Osteoblast (primary cell): ENCODE measurements around the gene BAZ1B. TPM values are rescaled to one million over a fixed set of nuclear protein-coding genes. Genes with fewer than 3 reads are reported as not detected.

Experiments used
- DNase-seq: peaks from one replicate; pipeline ENCODE4 v3.0.0; 2011; ENCODE audit warnings: low spot score, mixed read lengths; ENCODE audit not compliant: insufficient read length; ENCODE audit errors: missing footprints
- H2AFZ ChIP-seq: 2 replicates; pipeline ENCODE4 v1.6.0; 2011; ENCODE audit warnings: mild to moderate bottlenecking, low read length
- H3K27ac ChIP-seq: 2 replicates; pipeline ENCODE4 v1.5.1; 2011; ENCODE audit warnings: mild to moderate bottlenecking, low read depth, low read length, moderate library complexity
- H3K27me3 ChIP-seq: 2 replicates; pipeline ENCODE4 v1.6.0; 2012; ENCODE audit warnings: mild to moderate bottlenecking, control low read depth, inconsistent platforms, low read length, moderate library complexity; ENCODE audit not compliant: insufficient read depth
- H3K36me3 ChIP-seq: 2 replicates; pipeline ENCODE4 v1.5.1; 2011; ENCODE audit warnings: mild to moderate bottlenecking, low read length, control low read depth, moderate library complexity; ENCODE audit not compliant: insufficient read depth
- H3K4me1 ChIP-seq: 2 replicates; pipeline ENCODE4 v1.5.1; 2011; ENCODE audit warnings: mild to moderate bottlenecking, low read length, control low read depth, moderate library complexity; ENCODE audit not compliant: insufficient read depth
- H3K4me2 ChIP-seq: 2 replicates; pipeline ENCODE4 v1.6.0; 2011; ENCODE audit warnings: mild to moderate bottlenecking, low read length; ENCODE audit not compliant: insufficient read depth
- H3K4me3 ChIP-seq: fragments of 200-600 bp; sonication (generic); 3 replicates; pipeline ENCODE4 v1.5.1; 2012; ENCODE audit warnings: mild to moderate bottlenecking, low read length, inconsistent platforms; ENCODE audit not compliant: insufficient read depth
- H3K79me2 ChIP-seq: 2 replicates; pipeline ENCODE4 v1.6.0; 2012; ENCODE audit warnings: mild to moderate bottlenecking, low read length, control low read depth, inconsistent platforms; ENCODE audit not compliant: insufficient read depth
- H3K9me3 ChIP-seq: 2 replicates; pipeline ENCODE4 v1.5.1; 2011; ENCODE audit warnings: low read depth, low read length, control low read depth
- H4K20me1 ChIP-seq: 2 replicates; pipeline ENCODE4 v1.6.0; 2012; ENCODE audit warnings: mild to moderate bottlenecking, low read length, control low read depth; ENCODE audit not compliant: insufficient read depth
- total RNA-seq: library from RNA; depleted of rRNA; stranded (reverse); fragments of >200 nt; gene quantifications from 2 replicates; pipeline ENCODE4 v1.2.3, GENCODE V29; 2012
- TF ChIP-seq, protein P1 (sequence below): IDR thresholded peaks from 2 replicates; pipeline ENCODE4 v1.5.1; 2011; ENCODE audit warnings: mild to moderate bottlenecking, low read depth, low read length, moderate library complexity; ENCODE audit errors: extremely low read depth

The BAZ1B gene
- total RNA-seq, 1 donor: 61.2 TPM

- Histone ChIP-seq H3K36me3 (peaks cover 75% of the 10 kb centered on the region), H3K79me2 (peaks cover 87% of the 10 kb centered on the region), H3K4me2 (no peak overlapping the region), H2AFZ (no peak overlapping the region), H3K9me3 (no peaks in the 10 kb centered on the region), H3K27ac (no peak overlapping the region), H3K27me3 (no peaks in the 10 kb centered on the region), H4K20me1 (peaks cover 24% of the 10 kb centered on the region), H3K4me1 (peaks cover 7% of the 10 kb centered on the region), H3K4me3 (no peak overlapping the region)
- no peak for DNase-seq
- TF ChIP-seq, protein P1, sequence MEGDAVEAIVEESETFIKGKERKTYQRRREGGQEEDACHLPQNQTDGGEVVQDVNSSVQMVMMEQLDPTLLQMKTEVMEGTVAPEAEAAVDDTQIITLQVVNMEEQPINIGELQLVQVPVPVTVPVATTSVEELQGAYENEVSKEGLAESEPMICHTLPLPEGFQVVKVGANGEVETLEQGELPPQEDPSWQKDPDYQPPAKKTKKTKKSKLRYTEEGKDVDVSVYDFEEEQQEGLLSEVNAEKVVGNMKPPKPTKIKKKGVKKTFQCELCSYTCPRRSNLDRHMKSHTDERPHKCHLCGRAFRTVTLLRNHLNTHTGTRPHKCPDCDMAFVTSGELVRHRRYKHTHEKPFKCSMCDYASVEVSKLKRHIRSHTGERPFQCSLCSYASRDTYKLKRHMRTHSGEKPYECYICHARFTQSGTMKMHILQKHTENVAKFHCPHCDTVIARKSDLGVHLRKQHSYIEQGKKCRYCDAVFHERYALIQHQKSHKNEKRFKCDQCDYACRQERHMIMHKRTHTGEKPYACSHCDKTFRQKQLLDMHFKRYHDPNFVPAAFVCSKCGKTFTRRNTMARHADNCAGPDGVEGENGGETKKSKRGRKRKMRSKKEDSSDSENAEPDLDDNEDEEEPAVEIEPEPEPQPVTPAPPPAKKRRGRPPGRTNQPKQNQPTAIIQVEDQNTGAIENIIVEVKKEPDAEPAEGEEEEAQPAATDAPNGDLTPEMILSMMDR: no peak
These were observed 14.5 kb downstream of the BAZ1B start for GRCh38 chr7:73507556-73507955.

DNA sequence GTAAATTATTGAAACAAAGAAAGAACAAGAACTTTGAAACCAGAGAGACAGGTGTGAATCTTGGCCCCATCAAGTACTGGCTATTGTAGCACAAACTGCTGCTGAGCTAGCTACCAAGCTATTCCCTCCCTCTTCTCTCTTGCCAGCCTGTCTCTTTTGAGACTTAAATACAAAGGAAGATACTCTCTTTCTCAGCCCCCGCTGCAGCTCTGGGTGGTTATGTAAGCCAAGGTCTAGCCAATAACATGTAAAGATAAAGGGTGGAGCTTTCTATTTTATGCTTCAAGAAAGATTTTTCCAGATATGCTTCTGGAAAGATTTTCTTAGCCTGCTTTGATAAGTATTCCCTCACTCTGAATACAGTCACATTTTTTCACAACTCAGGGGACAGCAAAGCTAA is 17.2 kb downstream of the BAZ1B start:
- Histone ChIP-seq H2AFZ (no peak overlapping the region), H3K27ac (no peak overlapping the region), H3K27me3 (no peaks in the 10 kb centered on the region), H3K4me2 (no peak overlapping the region), H3K79me2 (peaks cover 76% of the 10 kb centered on the region), H4K20me1 (peaks cover 26% of the 10 kb centered on the region), H3K36me3 (peaks cover 75% of the 10 kb centered on the region), H3K9me3 (no peaks in the 10 kb centered on the region), H3K4me3 (no peak overlapping the region), H3K4me1 (no peaks in the 10 kb centered on the region)
- TF ChIP-seq, protein P1: no peak
- no peak for DNase-seq

GRCh38 chr7:73504017-73504416 is 18.1 kb downstream of the BAZ1B start:
- Histone ChIP-seq H3K4me1 (no peaks in the 10 kb centered on the region), H2AFZ (no peak overlapping the region), H3K79me2 (peaks cover 75% of the 10 kb centered on the region), H4K20me1 (peaks cover 29% of the 10 kb centered on the region), H3K9me3 (no peaks in the 10 kb centered on the region), H3K4me2 (no peak overlapping the region), H3K27me3 (no peaks in the 10 kb centered on the region), H3K4me3 (no peak overlapping the region), H3K36me3 (peaks cover 76% of the 10 kb centered on the region), H3K27ac (no peak overlapping the region)
- DNase-seq: no peak
- TF ChIP-seq, protein P1: no peak

DNA sequence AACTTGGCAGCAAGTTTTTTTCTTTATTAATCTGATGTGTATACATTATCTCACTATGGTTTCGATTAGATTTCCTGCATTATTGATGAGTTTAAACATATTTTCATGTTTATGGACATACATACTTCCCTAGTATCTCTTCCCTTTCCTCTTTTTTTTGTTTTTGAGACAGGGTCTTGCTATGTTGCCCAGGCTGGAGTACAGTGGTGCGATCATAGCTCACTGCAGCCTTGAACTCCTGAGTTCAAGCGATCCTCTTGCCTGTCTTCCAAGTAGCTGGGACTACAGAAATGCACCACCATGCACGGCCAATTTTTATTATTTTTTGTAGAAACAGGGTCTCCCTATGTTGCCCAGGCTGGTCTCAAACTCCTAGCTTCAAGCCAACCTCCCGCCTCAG is 18.9 kb downstream of the BAZ1B start:
- TF ChIP-seq, protein P1: no peak
- Histone ChIP-seq H3K4me3 (no peak overlapping the region), H3K27me3 (no peaks in the 10 kb centered on the region), H3K4me2 (no peak overlapping the region), H3K9me3 (no peaks in the 10 kb centered on the region), H3K27ac (no peak overlapping the region), H3K36me3 (peaks cover 79% of the 10 kb centered on the region), H4K20me1 (peaks cover 29% of the 10 kb centered on the region), H2AFZ (no peak overlapping the region), H3K79me2 (peaks cover 75% of the 10 kb centered on the region), H3K4me1 (no peaks in the 10 kb centered on the region)
- no peak for DNase-seq
